Endometrial microvascular endothelial cells (primary cell): ENCODE measurements around the gene MTA2. TPM values are rescaled to one million over a fixed set of nuclear protein-coding genes. Genes with fewer than 3 reads are reported as not detected.

Experiments used
- total RNA-seq: library from RNA; depleted of rRNA; stranded (reverse); fragments of >200 nt; gene quantifications from one replicate; pipeline ENCODE4 v1.2.3, GENCODE V29; 2015; ENCODE audit errors: inconsistent ontology term

MTA2 gene
- total RNA-seq, 1 donor from 2014 or later, result 195 TPM

Other genes starting within 250 kb of the MTA2 start
- not detected for gene SCGB1A1, start 182.8 kb downstream of the MTA2 start, total RNA-seq
- 299 TPM for gene AHNAK, start 55.1 kb downstream of the MTA2 start, total RNA-seq
- gene EEF1G, start 28.0 kb downstream of the MTA2 start, total RNA-seq, result 1,762 TPM
- 12.7 TPM for gene TUT1, start 10.3 kb downstream of the MTA2 start, total RNA-seq
- 42.1 TPM for gene EML3, start 10.9 kb upstream of the MTA2 start, total RNA-seq
- 8.0 TPM for gene ROM1, start 11.4 kb upstream of the MTA2 start, total RNA-seq
- 40.0 TPM for gene B3GAT3, start 20.1 kb upstream of the MTA2 start, total RNA-seq
- 294 TPM for gene GANAB, start 44.7 kb upstream of the MTA2 start, total RNA-seq
- 35.2 TPM for gene INTS5, start 51.4 kb upstream of the MTA2 start, total RNA-seq
- 87.7 TPM for gene C11orf98, start 63.3 kb upstream of the MTA2 start, total RNA-seq
- gene CSKMT, start 63.4 kb upstream of the MTA2 start, total RNA-seq, result 3.9 TPM
- 12.4 TPM for gene UQCC3, start 69.8 kb upstream of the MTA2 start, total RNA-seq
- 5.8 TPM for gene LBHD1, start 70.4 kb upstream of the MTA2 start, total RNA-seq
- 89.8 TPM for gene UBXN1, start 77.2 kb upstream of the MTA2 start, total RNA-seq
- gene LRRN4CL, start 87.7 kb upstream of the MTA2 start, total RNA-seq, result not detected
- 55.5 TPM for gene BSCL2, start 105.6 kb upstream of the MTA2 start, total RNA-seq
- not detected for gene GNG3, start 105.8 kb upstream of the MTA2 start, total RNA-seq
- gene HNRNPUL2, start 125.6 kb upstream of the MTA2 start, total RNA-seq, result 6.7 TPM
- gene TTC9C, start 126.6 kb upstream of the MTA2 start, total RNA-seq, result 28.1 TPM
- 9.9 TPM for gene ZBTB3, start 152.3 kb upstream of the MTA2 start, total RNA-seq
- 85.5 TPM for gene POLR2G, start 159.7 kb upstream of the MTA2 start, total RNA-seq
- 22.1 TPM for gene TAF6L, start 169.5 kb upstream of the MTA2 start, total RNA-seq
- 91.6 TPM for gene TMEM179B, start 185.5 kb upstream of the MTA2 start, total RNA-seq
- 27.6 TPM for gene TMEM223, start 190.1 kb upstream of the MTA2 start, total RNA-seq
- gene NXF1, start 203.6 kb upstream of the MTA2 start, total RNA-seq, result 45.7 TPM
- gene STX5, start 230.2 kb upstream of the MTA2 start, total RNA-seq, result 33.4 TPM
- not detected for gene TEX54, start 231.0 kb upstream of the MTA2 start, total RNA-seq
- 49.7 TPM for gene WDR74, start 237.7 kb upstream of the MTA2 start, total RNA-seq